ENCODE results near the gene NSMCE3.

DNA sequence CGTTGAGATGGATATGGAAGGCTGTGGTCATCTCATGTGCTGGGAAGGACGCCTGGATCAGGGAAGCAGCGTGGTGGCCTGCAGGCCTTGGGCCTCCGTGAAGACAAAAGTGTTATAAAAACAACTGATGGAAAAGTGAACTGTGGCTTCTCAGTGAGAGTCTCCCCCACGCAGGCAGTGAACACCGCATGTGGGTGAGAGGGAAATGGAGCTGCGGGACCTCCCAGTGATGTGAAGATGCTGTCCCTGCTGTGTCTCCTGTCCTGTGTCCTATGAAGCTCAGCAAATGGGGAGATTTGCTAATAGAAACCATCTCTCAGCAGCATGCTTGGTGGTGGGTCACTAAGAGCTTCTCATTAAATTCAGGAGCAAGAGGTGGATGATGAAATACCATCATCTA, 25.1 kb downstream of the NSMCE3 start:
- TF ChIP-seq POLR2AphosphoS5 (IDR thresholded peaks at IDR 0.05; ENCODE audit: borderline replicate concordance, low read depth, low read length) (no peak), EZH2 (IDR thresholded peaks at IDR 0.05) (no peak)

Measured in SK-N-MC (cell line).